GM12878 (cell line): ENCODE measurements around the gene ARHGEF16. TPM values are rescaled to one million over a fixed set of nuclear protein-coding genes. Genes with fewer than 3 reads are reported as not detected.

Experiments
- ATAC-seq: fragments of 200-7000 bp; cut with Tn5 transposase; 3 replicates; pipeline ENCODE4 v1.9.1; 2020; ENCODE audit warnings: mild to moderate bottlenecking, moderate library complexity
- BruUV-seq: library from RNA; stranded (reverse); fragments of 400-500 nt; replicated peaks from 2 replicates; lab custom pipeline; 2021; lab: Mats Ljungman, UMichigan
- CTCF ChIA-PET: fragments of 300-600 bp; sonication (Branson Sonifier 250); formaldehyde crosslinking; extraction: SDS; loops from one replicate; lab custom pipeline; 2021; ENCODE audit warnings: inconsistent platforms; lab: Yijun Ruan, JAX
- POLR2A ChIA-PET: fragments of 350-600 bp; formaldehyde crosslinking; extraction: SDS; loops from one replicate; lab custom pipeline; 2021; ENCODE audit warnings: inconsistent platforms; lab: Charles Lee
- RAD21 ChIA-PET: fragments of 300-600 bp; sonication (Branson Sonifier 250); formaldehyde crosslinking; loops from one replicate; lab custom pipeline; 2023; ENCODE audit warnings: antibody characterized with exemption; ENCODE audit not compliant: unreplicated experiment; lab: Charles Lee
- SMC1A ChIA-PET: fragments of 300-600 bp; sonication (Branson Sonifier 250); formaldehyde crosslinking; loops from one replicate; lab custom pipeline; 2023; ENCODE audit not compliant: unreplicated experiment, uncharacterized antibody; lab: Charles Lee
- DNase-seq: peaks from one replicate; pipeline ENCODE4 v3.0.0-alpha.2; 2011; ENCODE audit warnings: low read depth, low spot score
- FAIRE-seq: peaks from 3 replicates; lab custom pipeline; 2011; peaks lifted over from hg19 to GRCh38; lab: Jason Lieb, UNC
- H2AFZ ChIP-seq: 2 replicates; pipeline ENCODE4 v1.6.0; 2011; ENCODE audit warnings: low read depth, low read length, control low read depth; ENCODE audit not compliant: control insufficient read depth
- H3K27ac ChIP-seq: 2 replicates; pipeline ENCODE4 v1.5.1; 2011; ENCODE audit warnings: control low read depth; ENCODE audit not compliant: control insufficient read depth, insufficient read depth
- H3K27me3 ChIP-seq, 2 experiments: replicated peaks in 1 of 2; 2 replicates each; pipeline versions ENCODE4 v1.6.0 to v1.6.1; 2011; ENCODE audit warnings: low read length in 1 of 2; ENCODE audit not compliant: control insufficient read depth in 2 of 2, insufficient read depth in 2 of 2
- H3K36me3 ChIP-seq, 2 experiments: 2 replicates each; pipeline ENCODE4 v1.5.1; 2011; ENCODE audit warnings: low read length in 1 of 2; ENCODE audit not compliant: control insufficient read depth in 2 of 2, insufficient read depth in 2 of 2
- H3K4me1 ChIP-seq: 2 replicates; pipeline ENCODE4 v1.6.1; 2011; ENCODE audit warnings: mild to moderate bottlenecking, low read length, moderate library complexity, mixed read lengths; ENCODE audit not compliant: control insufficient read depth, insufficient read depth
- H3K4me2 ChIP-seq: 2 replicates; pipeline ENCODE4 v1.6.0; 2011; ENCODE audit warnings: control low read depth; ENCODE audit not compliant: control insufficient read depth, insufficient read depth
- H3K4me3 ChIP-seq: fragments of 200-600 bp; sonication (generic); 2 replicates; pipeline ENCODE4 v1.5.1; 2016
- H3K79me2 ChIP-seq: 2 replicates; pipeline ENCODE4 v1.6.0; 2011; ENCODE audit warnings: low read length; ENCODE audit not compliant: control insufficient read depth, insufficient read depth
- H3K9ac ChIP-seq: 2 replicates; pipeline ENCODE4 v1.8.0; 2011; ENCODE audit warnings: low read length, control low read depth, mixed read lengths; ENCODE audit not compliant: control insufficient read depth, insufficient read depth
- H3K9me3 ChIP-seq: replicated peaks from 3 replicates; pipeline ENCODE4 v1.5.1; 2011; ENCODE audit warnings: mild to moderate bottlenecking, low read length; ENCODE audit not compliant: control insufficient read depth, insufficient read depth
- H4K20me1 ChIP-seq: 2 replicates; pipeline ENCODE4 v1.6.0; 2011; ENCODE audit not compliant: control insufficient read depth, insufficient read depth
- ASH2L ChIP-seq: fragments of 300-600, 200-600 bp; sonication (generic); IDR thresholded peaks from 2 replicates; pipeline ENCODE4 v1.6.1; 2017; ENCODE audit warnings: low read depth, mild to moderate bottlenecking, borderline replicate concordance
- EED ChIP-seq: sonication (generic); IDR thresholded peaks from 2 replicates; pipeline ENCODE4 v1.6.1; 2016; ENCODE audit warnings: antibody characterized with exemption, low read depth
- MEF2B ChIP-seq: fragments of 450-650 bp; IDR thresholded peaks from 2 replicates; pipeline ENCODE4 v1.6.1; 2018; ENCODE audit warnings: mild to moderate bottlenecking, moderate library complexity; ENCODE audit not compliant: partially characterized antibody, poor library complexity, severe bottlenecking
- MXI1 ChIP-seq: fragments of 150-350 bp; IDR thresholded peaks from 2 replicates; pipeline ENCODE4 v1.6.1; 2011; ENCODE audit warnings: low read depth, mild to moderate bottlenecking, inconsistent platforms, low read length, improper control_type of control experiment
- SREBF2 ChIP-seq: IDR thresholded peaks from 2 replicates; pipeline ENCODE4 v1.6.1; 2012; ENCODE audit warnings: mild to moderate bottlenecking, low read length
- SRF ChIP-seq, 2 experiments: IDR thresholded peaks; 2 replicates each; pipeline ENCODE4 v1.6.1; 2011; ENCODE audit warnings: low read depth in 2 of 2, low read length in 2 of 2, mild to moderate bottlenecking in 1 of 2, moderate library complexity in 1 of 2
- WGBS: methylation state at CpG from one replicate; pipeline ENCODE4 v1.1.6; 2016; ENCODE audit warnings: low lambda C conversion rate; ENCODE audit not compliant: insufficient replicate concordance, insufficient coverage; ENCODE audit errors: missing lambda C conversion rate; 5-methylcytosine and 5-hydroxymethylcytosine counted together
- in situ Hi-C: fragments of 300-500 bp; cut with MboI; formaldehyde crosslinking; loops from 9 replicates; pipeline ENCODE4 v1.14.3; 2018; ENCODE audit warnings: mixed read lengths
- intact Hi-C: fragments of 100-400 bp; cut with micrococcal nuclease; formaldehyde crosslinking; loops from one replicate; pipeline ENCODE4 v1.14.2; 2022; ENCODE audit not compliant: unreplicated experiment
- polyA plus RNA-seq, 11 experiments: library from polyadenylated mRNA; depleted of rRNA in 4 of 11; unstranded in 6 of 11; stranded (reverse) in 5 of 11; fragments of >200 nt; fragmentation: Nextera tagmentation in 4 of 11; fragmentation: Illumina TruSeq in 1 of 11; extraction: Ambion mirVana in 4 of 11; extraction: Trizol in 1 of 11; gene quantifications; 1 replicate in 1 of 11; 2 replicates in 10 of 11; pipeline versions ENCODE4 v1.2.1 to v1.2.3, GENCODE V29; 2011 to 2016; ENCODE audit warnings: inconsistent platforms in 2 of 11, missing spikeins in 2 of 11, low read depth in 1 of 11
- total RNA-seq, 4 experiments: library from RNA; depleted of rRNA in 3 of 4; stranded (reverse); fragments of >200 nt in 3 of 4; fragmentation: Illumina TruSeq in 1 of 4; extraction: Trizol in 1 of 4; gene quantifications; 2 replicates each; pipeline versions ENCODE4 v1.2.1 to v1.2.3, GENCODE V29; 2013 to 2021
- TF ChIP-seq, protein P1 (sequence below): fragments of 450-650 bp; IDR thresholded peaks from 2 replicates; pipeline ENCODE4 v1.6.1; 2016; ENCODE audit warnings: mild to moderate bottlenecking, moderate library complexity, borderline replicate concordance
- TF ChIP-seq, protein P2 (sequence below): fragments of 450-650 bp; IDR thresholded peaks from 2 replicates; pipeline ENCODE4 v1.6.1; 2017; ENCODE audit warnings: mild to moderate bottlenecking
- TF ChIP-seq, protein P3 (sequence below): fragments of 150-350 bp; IDR thresholded peaks from 2 replicates; pipeline ENCODE4 v1.6.1; 2014; ENCODE audit warnings: mild to moderate bottlenecking, low read depth, low read length
- TF ChIP-seq, protein P4 (sequence below): fragments of 450-650 bp; IDR thresholded peaks from 2 replicates; pipeline ENCODE4 v1.6.1; 2017; ENCODE audit warnings: mild to moderate bottlenecking, moderate library complexity

Gene ARHGEF16
- total and polyA plus RNA-seq, 10 of the 15 experiments (the other 5 are each of a cell fraction or from before 2014, with no cell fraction given): not detected

DNA sequence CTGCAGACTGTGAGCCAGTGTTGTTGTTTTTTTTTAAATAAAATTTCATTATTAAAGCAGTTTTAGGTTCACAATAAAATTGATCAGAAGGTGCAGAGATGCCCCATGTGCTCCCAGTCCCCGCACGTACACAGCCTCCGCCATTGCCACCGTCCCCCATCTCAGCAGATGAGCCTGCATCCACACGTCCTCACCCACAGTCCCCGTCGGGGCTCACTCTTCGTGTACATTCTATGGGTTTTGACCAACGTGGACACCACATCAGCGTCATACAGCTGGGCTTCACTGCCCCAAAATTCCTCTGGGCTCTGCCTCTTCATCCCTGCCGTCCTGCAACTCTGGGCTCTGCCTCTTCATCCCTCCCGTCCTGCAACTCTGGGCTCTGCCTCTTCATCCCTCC lies 11.6 kb upstream of the ARHGEF16 start:
- BruUV-seq: no TSS peak
- SMC1A ChIA-PET: no interaction called here
- H3K79me2 ChIP-seq: no peaks in the 10 kb centered on the region

More for the DNA sequence above, 11.6 kb upstream of the ARHGEF16 start:
- 42% methylated on average over 11 of the region's 12 CpGs for WGBS
- Histone ChIP-seq H3K4me2 (no peak overlapping the region), H3K4me1 (no peaks in the 10 kb centered on the region), H3K9me3 (no peaks in the 10 kb centered on the region), H3K27ac (no peak overlapping the region), H2AFZ (no peak overlapping the region), H3K36me3 (no peaks in the 10 kb centered on the region), H3K4me3 (no peak overlapping the region)
- RAD21 ChIA-PET: no interaction called here
- ATAC-seq (no peak), FAIRE-seq (no peak), DNase-seq (no peak)
- intact Hi-C loops (no loop called here), in situ Hi-C loops (no loop called here)
- TF ChIP-seq, protein P1, sequence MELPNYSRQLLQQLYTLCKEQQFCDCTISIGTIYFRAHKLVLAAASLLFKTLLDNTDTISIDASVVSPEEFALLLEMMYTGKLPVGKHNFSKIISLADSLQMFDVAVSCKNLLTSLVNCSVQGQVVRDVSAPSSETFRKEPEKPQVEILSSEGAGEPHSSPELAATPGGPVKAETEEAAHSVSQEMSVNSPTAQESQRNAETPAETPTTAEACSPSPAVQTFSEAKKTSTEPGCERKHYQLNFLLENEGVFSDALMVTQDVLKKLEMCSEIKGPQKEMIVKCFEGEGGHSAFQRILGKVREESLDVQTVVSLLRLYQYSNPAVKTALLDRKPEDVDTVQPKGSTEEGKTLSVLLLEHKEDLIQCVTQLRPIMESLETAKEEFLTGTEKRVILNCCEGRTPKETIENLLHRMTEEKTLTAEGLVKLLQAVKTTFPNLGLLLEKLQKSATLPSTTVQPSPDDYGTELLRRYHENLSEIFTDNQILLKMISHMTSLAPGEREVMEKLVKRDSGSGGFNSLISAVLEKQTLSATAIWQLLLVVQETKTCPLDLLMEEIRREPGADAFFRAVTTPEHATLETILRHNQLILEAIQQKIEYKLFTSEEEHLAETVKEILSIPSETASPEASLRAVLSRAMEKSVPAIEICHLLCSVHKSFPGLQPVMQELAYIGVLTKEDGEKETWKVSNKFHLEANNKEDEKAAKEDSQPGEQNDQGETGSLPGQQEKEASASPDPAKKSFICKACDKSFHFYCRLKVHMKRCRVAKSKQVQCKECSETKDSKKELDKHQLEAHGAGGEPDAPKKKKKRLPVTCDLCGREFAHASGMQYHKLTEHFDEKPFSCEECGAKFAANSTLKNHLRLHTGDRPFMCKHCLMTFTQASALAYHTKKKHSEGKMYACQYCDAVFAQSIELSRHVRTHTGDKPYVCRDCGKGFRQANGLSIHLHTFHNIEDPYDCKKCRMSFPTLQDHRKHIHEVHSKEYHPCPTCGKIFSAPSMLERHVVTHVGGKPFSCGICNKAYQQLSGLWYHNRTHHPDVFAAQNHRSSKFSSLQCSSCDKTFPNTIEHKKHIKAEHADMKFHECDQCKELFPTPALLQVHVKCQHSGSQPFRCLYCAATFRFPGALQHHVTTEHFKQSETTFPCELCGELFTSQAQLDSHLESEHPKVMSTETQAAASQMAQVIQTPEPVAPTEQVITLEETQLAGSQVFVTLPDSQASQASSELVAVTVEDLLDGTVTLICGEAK: no peak
- TF ChIP-seq, protein P2, sequence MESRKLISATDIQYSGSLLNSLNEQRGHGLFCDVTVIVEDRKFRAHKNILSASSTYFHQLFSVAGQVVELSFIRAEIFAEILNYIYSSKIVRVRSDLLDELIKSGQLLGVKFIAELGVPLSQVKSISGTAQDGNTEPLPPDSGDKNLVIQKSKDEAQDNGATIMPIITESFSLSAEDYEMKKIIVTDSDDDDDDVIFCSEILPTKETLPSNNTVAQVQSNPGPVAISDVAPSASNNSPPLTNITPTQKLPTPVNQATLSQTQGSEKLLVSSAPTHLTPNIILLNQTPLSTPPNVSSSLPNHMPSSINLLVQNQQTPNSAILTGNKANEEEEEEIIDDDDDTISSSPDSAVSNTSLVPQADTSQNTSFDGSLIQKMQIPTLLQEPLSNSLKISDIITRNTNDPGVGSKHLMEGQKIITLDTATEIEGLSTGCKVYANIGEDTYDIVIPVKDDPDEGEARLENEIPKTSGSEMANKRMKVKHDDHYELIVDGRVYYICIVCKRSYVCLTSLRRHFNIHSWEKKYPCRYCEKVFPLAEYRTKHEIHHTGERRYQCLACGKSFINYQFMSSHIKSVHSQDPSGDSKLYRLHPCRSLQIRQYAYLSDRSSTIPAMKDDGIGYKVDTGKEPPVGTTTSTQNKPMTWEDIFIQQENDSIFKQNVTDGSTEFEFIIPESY: no peak
- TF ChIP-seq SRF (IDR thresholded peaks at IDR 0.05; ENCODE audit: low read depth in 2 of 2, low read length in 2 of 2) (no peak), ASH2L (no peak), MXI1 (no peak), EED (no peak), MEF2B (no peak), SREBF2 (no peak)
- TF ChIP-seq, protein P3, sequence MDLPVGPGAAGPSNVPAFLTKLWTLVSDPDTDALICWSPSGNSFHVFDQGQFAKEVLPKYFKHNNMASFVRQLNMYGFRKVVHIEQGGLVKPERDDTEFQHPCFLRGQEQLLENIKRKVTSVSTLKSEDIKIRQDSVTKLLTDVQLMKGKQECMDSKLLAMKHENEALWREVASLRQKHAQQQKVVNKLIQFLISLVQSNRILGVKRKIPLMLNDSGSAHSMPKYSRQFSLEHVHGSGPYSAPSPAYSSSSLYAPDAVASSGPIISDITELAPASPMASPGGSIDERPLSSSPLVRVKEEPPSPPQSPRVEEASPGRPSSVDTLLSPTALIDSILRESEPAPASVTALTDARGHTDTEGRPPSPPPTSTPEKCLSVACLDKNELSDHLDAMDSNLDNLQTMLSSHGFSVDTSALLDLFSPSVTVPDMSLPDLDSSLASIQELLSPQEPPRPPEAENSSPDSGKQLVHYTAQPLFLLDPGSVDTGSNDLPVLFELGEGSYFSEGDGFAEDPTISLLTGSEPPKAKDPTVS: no peak
- TF ChIP-seq, protein P4, sequence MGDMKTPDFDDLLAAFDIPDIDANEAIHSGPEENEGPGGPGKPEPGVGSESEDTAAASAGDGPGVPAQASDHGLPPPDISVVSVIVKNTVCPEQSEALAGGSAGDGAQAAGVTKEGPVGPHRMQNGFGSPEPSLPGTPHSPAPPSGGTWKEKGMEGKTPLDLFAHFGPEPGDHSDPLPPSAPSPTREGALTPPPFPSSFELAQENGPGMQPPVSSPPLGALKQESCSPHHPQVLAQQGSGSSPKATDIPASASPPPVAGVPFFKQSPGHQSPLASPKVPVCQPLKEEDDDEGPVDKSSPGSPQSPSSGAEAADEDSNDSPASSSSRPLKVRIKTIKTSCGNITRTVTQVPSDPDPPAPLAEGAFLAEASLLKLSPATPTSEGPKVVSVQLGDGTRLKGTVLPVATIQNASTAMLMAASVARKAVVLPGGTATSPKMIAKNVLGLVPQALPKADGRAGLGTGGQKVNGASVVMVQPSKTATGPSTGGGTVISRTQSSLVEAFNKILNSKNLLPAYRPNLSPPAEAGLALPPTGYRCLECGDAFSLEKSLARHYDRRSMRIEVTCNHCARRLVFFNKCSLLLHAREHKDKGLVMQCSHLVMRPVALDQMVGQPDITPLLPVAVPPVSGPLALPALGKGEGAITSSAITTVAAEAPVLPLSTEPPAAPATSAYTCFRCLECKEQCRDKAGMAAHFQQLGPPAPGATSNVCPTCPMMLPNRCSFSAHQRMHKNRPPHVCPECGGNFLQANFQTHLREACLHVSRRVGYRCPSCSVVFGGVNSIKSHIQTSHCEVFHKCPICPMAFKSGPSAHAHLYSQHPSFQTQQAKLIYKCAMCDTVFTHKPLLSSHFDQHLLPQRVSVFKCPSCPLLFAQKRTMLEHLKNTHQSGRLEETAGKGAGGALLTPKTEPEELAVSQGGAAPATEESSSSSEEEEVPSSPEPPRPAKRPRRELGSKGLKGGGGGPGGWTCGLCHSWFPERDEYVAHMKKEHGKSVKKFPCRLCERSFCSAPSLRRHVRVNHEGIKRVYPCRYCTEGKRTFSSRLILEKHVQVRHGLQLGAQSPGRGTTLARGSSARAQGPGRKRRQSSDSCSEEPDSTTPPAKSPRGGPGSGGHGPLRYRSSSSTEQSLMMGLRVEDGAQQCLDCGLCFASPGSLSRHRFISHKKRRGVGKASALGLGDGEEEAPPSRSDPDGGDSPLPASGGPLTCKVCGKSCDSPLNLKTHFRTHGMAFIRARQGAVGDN: no peak
- TF ChIP-seq, all 136 proteins: peak for 0
- no peak overlapping the region for H3K9ac ChIP-seq
- ChIA-PET CTCF (no interaction called here), POLR2A (no interaction called here)
- H4K20me1 ChIP-seq: no peaks in the 10 kb centered on the region
- H3K27me3 ChIP-seq: peaks cover 0 to 4% of the 10 kb centered on the region in 2 experiments; a peak in 2 of 4 replicates
